ENCODE results near the gene SLIT3.

DNA sequence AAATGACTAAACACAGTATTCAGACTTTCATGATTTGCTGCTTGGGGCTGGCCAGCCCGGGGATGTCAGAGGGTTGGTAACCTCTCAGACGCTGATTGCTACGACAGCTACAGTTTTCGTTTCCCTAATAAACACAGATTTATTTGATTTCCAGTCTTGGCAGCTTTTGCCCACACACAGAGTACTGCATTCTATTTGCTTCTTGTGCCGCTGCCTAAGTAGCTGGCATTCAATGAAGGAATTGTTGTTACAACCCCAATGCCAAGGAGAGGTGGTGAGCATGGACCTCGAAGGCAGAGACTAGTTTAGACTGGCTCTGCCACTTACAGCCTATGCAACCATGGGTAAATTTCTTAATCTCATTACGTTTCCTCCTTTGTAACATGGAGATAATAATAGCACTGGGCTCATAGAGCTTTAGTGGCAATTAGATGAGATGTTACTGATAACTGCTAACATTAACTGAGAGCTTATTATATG lies 474.7 kb downstream of the SLIT3 start:
- TF ChIP-seq CTCF (IDR thresholded peaks at IDR 0.05) (no peak), POLR2A (IDR thresholded peaks at IDR 0.05) (no peak)

Data from right lobe of liver (tissue), 4 donors.